HL-60 (cell line): Measurements from ENCODE around the gene SPTBN1.
A peak's percentile ranks its signal among the peaks of the same experiment; 100 is the strongest.

Experiments used
- DNase-seq, 2 experiments: peaks; one replicate each; pipeline ENCODE4 v3.0.0-alpha.2; 2010 to 2020; ENCODE audit warnings: low read depth in 1 of 2, low spot score in 1 of 2
- H3K27ac ChIP-seq: fragments of 250-450 bp; sonication (Bioruptor Pico); replicated peaks from 2 replicates; pipeline ENCODE4 v1.5.1; 2020; ENCODE audit warnings: mild to moderate bottlenecking, moderate library complexity
- H3K27me3 ChIP-seq: fragments of 250-450 bp; sonication (Bioruptor Pico); 2 replicates; pipeline ENCODE4 v1.5.1; 2021; ENCODE audit warnings: mild to moderate bottlenecking, moderate library complexity; ENCODE audit not compliant: insufficient read depth, poor library complexity, severe bottlenecking
- H3K4me3 ChIP-seq: replicated peaks from 2 replicates; pipeline ENCODE4 v1.5.1; 2011; ENCODE audit warnings: mild to moderate bottlenecking, control low read depth, low read length; ENCODE audit not compliant: insufficient read depth
- GABPA ChIP-seq: IDR thresholded peaks from 2 replicates; pipeline ENCODE4 v1.6.1; 2012; ENCODE audit warnings: low read depth
- POLR2AphosphoS5 ChIP-seq: IDR thresholded peaks from 2 replicates; pipeline ENCODE4 v1.6.1; 2012; ENCODE audit warnings: low read depth
- SPI1 ChIP-seq: IDR thresholded peaks from 2 replicates; pipeline ENCODE4 v1.6.1; 2012; ENCODE audit warnings: low read depth, mild to moderate bottlenecking, borderline replicate concordance
- TF ChIP-seq, protein P1 (sequence below): IDR thresholded peaks from one replicate; pipeline ENCODE4 v1.5.1; 2011; ENCODE audit warnings: low read length, control low read depth, inconsistent platforms; ENCODE audit not compliant: insufficient read depth
- TF ChIP-seq, protein P2 (sequence below): IDR thresholded peaks from 2 replicates; pipeline ENCODE4 v1.6.1; 2012; ENCODE audit warnings: low read depth; ENCODE audit not compliant: insufficient replicate concordance

Gene SPTBN1

DNA sequence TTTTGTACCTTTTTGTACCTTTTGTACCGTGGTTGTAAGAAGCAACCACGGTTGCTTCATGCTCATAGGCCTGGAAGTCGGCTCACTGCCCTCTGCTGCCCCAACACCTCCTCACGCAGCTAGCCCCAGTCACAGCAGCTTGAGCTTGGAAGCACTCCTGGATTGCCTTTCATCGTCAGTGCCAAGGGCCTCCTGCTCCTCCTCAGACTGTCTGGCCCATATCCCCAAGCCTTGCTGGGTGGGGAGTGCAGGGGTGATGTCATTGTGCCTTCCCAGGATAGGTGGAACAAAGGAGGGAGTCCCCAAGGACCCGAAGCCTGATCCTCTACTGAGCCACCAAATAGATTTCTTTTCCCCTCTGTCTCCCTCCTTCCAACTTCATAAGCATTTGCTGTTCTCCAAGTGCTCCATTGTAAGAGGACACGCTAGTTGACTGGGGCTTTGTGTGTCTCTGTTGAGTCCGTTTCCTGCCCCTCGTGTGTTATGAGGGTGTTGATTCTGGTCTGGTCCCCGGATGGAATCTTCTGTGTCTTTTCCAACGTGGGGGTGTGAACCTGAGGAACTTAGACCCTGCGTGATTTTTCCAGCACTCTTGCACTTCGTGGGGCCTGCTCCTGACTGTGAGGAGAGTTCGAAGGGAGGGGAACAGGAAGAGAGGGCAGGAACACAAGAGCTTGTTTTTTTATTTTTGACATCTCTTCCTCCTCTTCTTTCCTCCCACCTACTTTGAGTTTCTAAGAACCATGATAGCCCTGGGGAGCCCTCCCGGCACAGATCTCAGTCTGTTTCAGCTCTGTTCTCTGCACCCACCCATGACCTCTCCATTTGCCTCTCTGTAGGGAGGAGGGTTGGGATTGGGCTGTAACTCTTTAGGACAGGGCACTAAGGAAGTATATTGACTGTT, 140.1 kb downstream of the SPTBN1 start:
- H3K27me3 ChIP-seq = no peaks in the 10 kb centered on the region
- TF ChIP-seq SPI1 = no peak
- TF ChIP-seq, protein P1, sequence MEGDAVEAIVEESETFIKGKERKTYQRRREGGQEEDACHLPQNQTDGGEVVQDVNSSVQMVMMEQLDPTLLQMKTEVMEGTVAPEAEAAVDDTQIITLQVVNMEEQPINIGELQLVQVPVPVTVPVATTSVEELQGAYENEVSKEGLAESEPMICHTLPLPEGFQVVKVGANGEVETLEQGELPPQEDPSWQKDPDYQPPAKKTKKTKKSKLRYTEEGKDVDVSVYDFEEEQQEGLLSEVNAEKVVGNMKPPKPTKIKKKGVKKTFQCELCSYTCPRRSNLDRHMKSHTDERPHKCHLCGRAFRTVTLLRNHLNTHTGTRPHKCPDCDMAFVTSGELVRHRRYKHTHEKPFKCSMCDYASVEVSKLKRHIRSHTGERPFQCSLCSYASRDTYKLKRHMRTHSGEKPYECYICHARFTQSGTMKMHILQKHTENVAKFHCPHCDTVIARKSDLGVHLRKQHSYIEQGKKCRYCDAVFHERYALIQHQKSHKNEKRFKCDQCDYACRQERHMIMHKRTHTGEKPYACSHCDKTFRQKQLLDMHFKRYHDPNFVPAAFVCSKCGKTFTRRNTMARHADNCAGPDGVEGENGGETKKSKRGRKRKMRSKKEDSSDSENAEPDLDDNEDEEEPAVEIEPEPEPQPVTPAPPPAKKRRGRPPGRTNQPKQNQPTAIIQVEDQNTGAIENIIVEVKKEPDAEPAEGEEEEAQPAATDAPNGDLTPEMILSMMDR = no peak
- TF ChIP-seq POLR2AphosphoS5 = no peak
- TF ChIP-seq, protein P2, sequence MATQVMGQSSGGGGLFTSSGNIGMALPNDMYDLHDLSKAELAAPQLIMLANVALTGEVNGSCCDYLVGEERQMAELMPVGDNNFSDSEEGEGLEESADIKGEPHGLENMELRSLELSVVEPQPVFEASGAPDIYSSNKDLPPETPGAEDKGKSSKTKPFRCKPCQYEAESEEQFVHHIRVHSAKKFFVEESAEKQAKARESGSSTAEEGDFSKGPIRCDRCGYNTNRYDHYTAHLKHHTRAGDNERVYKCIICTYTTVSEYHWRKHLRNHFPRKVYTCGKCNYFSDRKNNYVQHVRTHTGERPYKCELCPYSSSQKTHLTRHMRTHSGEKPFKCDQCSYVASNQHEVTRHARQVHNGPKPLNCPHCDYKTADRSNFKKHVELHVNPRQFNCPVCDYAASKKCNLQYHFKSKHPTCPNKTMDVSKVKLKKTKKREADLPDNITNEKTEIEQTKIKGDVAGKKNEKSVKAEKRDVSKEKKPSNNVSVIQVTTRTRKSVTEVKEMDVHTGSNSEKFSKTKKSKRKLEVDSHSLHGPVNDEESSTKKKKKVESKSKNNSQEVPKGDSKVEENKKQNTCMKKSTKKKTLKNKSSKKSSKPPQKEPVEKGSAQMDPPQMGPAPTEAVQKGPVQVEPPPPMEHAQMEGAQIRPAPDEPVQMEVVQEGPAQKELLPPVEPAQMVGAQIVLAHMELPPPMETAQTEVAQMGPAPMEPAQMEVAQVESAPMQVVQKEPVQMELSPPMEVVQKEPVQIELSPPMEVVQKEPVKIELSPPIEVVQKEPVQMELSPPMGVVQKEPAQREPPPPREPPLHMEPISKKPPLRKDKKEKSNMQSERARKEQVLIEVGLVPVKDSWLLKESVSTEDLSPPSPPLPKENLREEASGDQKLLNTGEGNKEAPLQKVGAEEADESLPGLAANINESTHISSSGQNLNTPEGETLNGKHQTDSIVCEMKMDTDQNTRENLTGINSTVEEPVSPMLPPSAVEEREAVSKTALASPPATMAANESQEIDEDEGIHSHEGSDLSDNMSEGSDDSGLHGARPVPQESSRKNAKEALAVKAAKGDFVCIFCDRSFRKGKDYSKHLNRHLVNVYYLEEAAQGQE = no peak
- no peak for TF ChIP-seq GABPA
- H3K27ac ChIP-seq = peak overlapping the region; percentile 19; the same call in 1 of the 2 replicates
- H3K4me3 ChIP-seq = no peak overlapping the region
- no peak for DNase-seq

DNA sequence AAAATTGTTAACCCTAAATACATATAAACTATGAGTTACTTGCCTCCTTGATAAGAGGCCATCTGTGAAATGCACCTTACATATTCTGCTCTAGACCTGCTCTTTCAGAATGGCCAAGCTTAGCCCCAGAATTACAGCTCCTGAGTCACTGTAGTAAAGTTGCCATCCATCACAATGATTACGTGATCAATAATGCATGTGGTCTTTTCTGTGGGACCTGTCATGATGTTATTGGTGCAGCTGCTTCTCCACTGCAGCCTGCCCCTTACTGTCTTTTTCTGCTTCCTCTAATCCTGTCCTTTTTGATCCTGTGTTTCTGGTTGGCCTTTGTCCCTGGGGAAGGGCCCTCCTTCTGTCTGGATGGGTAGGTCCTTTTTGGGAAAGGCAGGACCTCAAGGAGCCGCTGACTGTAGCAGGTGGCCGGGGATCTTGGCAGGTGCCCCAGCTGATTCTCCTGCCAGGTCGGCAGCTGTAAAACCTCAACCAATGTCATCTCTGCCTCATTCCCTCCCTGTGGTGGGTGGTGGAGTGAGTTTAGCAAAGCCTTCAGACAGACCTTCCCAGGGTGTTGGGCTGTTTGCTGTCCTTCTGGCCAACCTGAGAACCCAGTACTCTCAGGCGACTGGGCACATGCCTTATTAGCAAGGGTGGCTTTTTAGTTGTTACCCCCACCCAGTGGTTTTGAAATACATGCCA, 141.2 kb downstream of the SPTBN1 start:
- Histone ChIP-seq H3K27ac (no peak overlapping the region), H3K27me3 (no peaks in the 10 kb centered on the region), H3K4me3 (no peak overlapping the region)
- no peak for DNase-seq
- TF ChIP-seq, protein P2 = no peak
- TF ChIP-seq, protein P1 = no peak
- TF ChIP-seq POLR2AphosphoS5 = no peak
- TF ChIP-seq SPI1 = no peak
- TF ChIP-seq GABPA = no peak

DNA sequence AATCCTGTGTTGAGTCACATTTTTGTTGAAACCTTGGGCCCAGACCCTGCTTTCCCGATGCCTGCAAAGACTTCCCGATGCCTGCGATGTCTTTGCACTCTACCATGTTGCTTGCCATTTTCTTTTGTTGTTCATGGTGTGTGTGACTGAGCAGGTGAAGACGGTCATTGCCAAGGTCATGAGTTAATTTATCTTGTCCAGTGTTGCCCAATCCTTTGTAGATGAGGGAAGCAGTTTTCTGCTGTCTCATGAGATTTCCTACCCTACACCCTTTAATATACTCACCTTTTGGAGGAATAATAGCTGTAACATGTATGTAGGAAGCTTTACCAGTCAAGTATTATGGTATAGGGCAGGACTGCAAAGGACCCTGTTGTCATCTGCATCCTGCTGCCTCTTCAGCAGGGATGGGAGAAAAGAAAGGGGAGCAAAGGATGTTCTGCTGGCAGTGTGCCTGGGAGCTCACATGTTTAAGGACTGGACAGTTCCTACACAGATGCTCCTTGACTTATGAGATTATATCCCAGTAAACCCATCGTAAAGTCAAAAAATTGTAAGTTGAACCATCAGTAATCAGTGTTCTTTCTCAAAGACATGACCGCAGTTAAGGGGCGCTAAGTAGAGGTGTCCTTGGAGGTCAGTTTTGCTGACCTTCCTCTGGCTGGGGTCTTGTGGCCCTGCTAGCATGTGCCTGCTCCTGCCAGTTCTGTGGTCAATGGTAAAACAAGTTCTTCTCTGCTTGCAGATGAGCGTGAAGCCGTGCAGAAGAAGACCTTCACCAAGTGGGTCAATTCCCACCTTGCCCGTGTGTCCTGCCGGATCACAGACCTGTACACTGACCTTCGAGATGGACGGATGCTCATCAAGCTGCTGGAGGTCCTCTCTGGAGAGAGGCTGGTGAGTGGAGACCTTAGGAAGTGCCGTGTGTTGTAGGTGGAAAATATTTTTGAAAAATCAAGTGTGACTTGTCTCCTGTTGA, 142.5 kb downstream of the SPTBN1 start:
- no peaks in the 10 kb centered on the region for H3K27me3 ChIP-seq
- no peak for TF ChIP-seq SPI1
- TF ChIP-seq, protein P1 = no peak
- TF ChIP-seq POLR2AphosphoS5 = no peak
- TF ChIP-seq GABPA = no peak
- TF ChIP-seq, protein P2 = peak; percentile 77
- DNase-seq = no peak
- no peak overlapping the region for H3K27ac ChIP-seq
- no peak overlapping the region for H3K4me3 ChIP-seq
